IPS-18a (cell line): ENCODE data around the gene TFAM.
A peak's percentile ranks its signal among the peaks of the same experiment; 100 is the strongest.

Source experiments
- H3K27ac ChIP-seq: one replicate; pipeline ENCODE4 v1.5.1; 2013; ENCODE audit warnings: low read length
- H3K27me3 ChIP-seq: one replicate; pipeline ENCODE4 v1.6.1; 2013; ENCODE audit warnings: mild to moderate bottlenecking, low read length; ENCODE audit not compliant: control insufficient read depth, insufficient read depth
- H3K36me3 ChIP-seq: one replicate; pipeline ENCODE4 v1.6.1; 2013; ENCODE audit warnings: low read depth, low read length; ENCODE audit not compliant: control insufficient read depth
- H3K4me1 ChIP-seq: one replicate; pipeline ENCODE4 v1.6.1; 2013; ENCODE audit warnings: low read depth, low read length; ENCODE audit not compliant: control insufficient read depth
- H3K4me3 ChIP-seq: one replicate; pipeline ENCODE4 v1.5.1; 2013; ENCODE audit warnings: low read length
- H3K9ac ChIP-seq: one replicate; pipeline ENCODE4 v1.6.1; 2013; ENCODE audit warnings: mild to moderate bottlenecking, low read length, moderate library complexity
- H3K9me3 ChIP-seq: one replicate; pipeline ENCODE4 v1.6.1; 2013; ENCODE audit warnings: low read depth, low read length; ENCODE audit not compliant: control insufficient read depth

The TFAM gene

DNA sequence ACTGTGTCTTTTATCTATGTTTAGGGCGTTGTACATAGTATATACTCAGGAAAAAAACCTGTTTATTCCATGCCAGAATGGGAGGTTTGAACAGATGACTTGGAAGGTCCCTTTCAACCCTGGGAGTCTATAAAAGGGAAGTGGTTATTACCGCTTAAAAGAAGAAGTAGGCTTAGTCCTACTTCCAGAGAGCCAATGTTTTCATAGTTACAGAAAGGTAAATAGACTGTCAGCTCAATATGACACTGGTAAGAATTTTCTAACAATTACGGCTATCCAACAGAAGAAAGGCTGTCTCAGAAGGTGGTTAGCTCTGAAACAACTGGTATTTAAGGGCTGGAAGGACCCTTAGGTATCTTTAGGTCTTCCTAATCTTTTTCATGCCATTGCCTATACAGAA, 1.1 kb upstream of the TFAM start:
- H3K9ac ChIP-seq, result no peak overlapping the region
- no peaks in the 10 kb centered on the region for H3K9me3 ChIP-seq
- H3K27me3 ChIP-seq, result no peaks in the 10 kb centered on the region
- H3K27ac ChIP-seq, result no peak overlapping the region
- H3K36me3 ChIP-seq, result peaks cover 25% of the 10 kb centered on the region
- peak overlapping the region; percentile 96 for H3K4me3 ChIP-seq
- peaks cover 4% of the 10 kb centered on the region for H3K4me1 ChIP-seq

DNA sequence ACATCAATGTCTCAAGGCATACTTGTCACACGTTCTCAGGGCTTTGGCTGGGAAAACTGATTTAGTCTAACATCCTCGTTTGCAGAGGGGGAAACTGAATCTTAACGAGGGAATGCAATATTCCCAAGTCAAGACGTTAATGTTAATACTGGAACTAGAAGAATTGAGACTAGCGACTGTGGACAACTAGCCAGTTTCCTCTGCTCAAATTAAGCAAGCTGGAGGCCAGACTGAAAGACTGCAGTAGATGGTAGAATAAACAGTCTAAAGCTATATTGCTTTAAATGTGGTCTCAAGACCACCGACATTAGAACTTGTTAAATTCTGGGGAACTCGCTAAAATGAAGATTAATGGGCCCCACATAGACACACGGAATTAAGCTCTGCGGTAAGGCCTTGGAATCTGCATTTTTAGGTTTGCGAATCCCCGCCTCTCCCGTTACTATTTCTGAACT, 639 bp upstream of the TFAM start:
- peak overlapping the region; percentile 48 for H3K9ac ChIP-seq
- peaks cover 4% of the 10 kb centered on the region for H3K4me1 ChIP-seq
- H3K36me3 ChIP-seq, result peaks cover 29% of the 10 kb centered on the region
- H3K27me3 ChIP-seq, result no peaks in the 10 kb centered on the region
- peak overlapping the region; percentile 96 for H3K4me3 ChIP-seq
- H3K27ac ChIP-seq, result no peak overlapping the region
- no peaks in the 10 kb centered on the region for H3K9me3 ChIP-seq

DNA sequence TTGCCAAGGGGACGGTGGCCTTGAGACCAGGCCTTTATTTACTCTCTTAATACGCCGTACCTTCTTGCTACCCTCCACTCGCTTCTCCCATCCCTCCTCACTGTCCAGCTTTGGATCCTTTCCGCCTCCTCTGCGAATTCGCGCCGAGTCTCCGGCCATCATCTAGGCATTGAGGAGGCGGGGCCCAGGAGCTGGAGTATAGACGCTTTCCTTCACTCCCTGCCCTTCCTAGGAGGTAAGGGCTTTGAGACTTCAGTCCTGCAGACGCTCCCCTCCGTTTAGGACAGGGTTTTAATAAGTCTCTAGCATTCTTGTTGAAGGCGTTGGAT, 538 bp downstream of the TFAM start:
- H3K4me1 ChIP-seq, result peaks cover 4% of the 10 kb centered on the region
- H3K9ac ChIP-seq, result peak overlapping the region; percentile 90
- H3K36me3 ChIP-seq, result peaks cover 41% of the 10 kb centered on the region
- peak overlapping the region; percentile 96 for H3K4me3 ChIP-seq
- no peaks in the 10 kb centered on the region for H3K9me3 ChIP-seq
- peak overlapping the region; percentile 91 for H3K27ac ChIP-seq
- H3K27me3 ChIP-seq, result no peaks in the 10 kb centered on the region

DNA sequence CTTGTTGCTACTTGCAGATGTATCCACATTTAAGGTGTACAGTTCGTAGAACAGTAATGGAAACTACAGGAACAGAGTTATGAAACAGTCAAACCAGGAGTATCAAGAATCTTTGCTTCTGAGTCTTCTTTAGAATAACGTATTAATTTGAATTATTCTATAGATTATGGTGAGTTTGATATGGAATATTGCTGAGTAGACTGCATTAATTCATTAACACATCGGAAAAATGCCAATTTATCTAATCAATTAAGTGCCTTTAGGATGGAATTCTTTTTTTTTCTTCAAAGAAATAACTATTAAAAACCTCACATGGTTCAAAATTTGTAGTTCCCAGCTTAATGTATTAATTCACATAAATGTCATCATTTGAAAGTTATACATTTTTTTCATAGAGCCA, 3.8 kb downstream of the TFAM start:
- Histone ChIP-seq H3K4me3 (no peak overlapping the region), H3K4me1 (peaks cover 4% of the 10 kb centered on the region), H3K27me3 (no peaks in the 10 kb centered on the region), H3K27ac (no peak overlapping the region), H3K36me3 (peaks cover 68% of the 10 kb centered on the region), H3K9ac (no peak overlapping the region), H3K9me3 (no peaks in the 10 kb centered on the region)

DNA sequence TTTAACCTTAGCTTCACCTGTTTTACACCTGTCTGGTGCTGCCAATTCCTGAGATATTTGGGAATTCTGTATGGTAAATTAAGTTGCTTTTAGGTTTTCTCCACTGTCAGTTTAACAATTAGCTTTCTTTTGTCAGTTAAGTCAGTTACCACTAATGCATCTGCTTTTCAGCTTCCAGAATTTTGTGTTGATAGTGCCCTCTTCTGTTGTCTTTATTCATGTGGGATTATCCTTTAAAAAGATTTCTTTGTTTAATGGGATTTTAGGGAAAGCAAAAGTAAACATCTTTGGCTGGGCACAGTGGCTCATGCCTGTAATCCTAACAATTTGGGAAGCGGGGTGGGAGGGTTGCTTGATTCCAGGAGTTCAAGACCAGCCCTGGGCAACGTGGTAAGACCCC, 8.1 kb downstream of the TFAM start:
- no peak overlapping the region for H3K27ac ChIP-seq
- H3K4me1 ChIP-seq, result no peaks in the 10 kb centered on the region
- no peak overlapping the region for H3K9ac ChIP-seq
- H3K27me3 ChIP-seq, result no peaks in the 10 kb centered on the region
- H3K4me3 ChIP-seq, result no peak overlapping the region
- no peaks in the 10 kb centered on the region for H3K9me3 ChIP-seq
- H3K36me3 ChIP-seq, result peaks cover 85% of the 10 kb centered on the region

DNA sequence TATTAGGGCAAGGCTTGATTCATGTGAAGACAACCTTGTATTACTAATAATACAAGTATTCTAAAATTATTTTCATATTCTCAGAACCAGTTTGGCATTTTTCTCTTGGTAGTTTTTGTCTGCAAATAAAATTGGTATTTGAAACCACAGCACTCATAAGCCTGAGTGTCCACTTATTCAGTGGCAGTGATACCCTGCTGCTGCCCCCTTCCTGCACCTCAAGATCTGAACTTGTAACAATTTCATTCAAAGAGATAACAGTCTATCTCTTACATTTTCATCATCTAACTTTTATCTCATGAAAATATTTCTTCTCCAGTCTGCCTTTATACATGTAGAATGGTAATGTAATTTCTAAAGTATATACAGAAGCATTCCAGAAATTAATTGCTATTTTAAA, 9.3 kb downstream of the TFAM start:
- H3K36me3 ChIP-seq, result peaks cover 74% of the 10 kb centered on the region
- H3K27me3 ChIP-seq, result no peaks in the 10 kb centered on the region
- no peaks in the 10 kb centered on the region for H3K9me3 ChIP-seq
- H3K27ac ChIP-seq, result no peak overlapping the region
- H3K4me1 ChIP-seq, result no peaks in the 10 kb centered on the region
- no peak overlapping the region for H3K9ac ChIP-seq
- H3K4me3 ChIP-seq, result no peak overlapping the region

DNA sequence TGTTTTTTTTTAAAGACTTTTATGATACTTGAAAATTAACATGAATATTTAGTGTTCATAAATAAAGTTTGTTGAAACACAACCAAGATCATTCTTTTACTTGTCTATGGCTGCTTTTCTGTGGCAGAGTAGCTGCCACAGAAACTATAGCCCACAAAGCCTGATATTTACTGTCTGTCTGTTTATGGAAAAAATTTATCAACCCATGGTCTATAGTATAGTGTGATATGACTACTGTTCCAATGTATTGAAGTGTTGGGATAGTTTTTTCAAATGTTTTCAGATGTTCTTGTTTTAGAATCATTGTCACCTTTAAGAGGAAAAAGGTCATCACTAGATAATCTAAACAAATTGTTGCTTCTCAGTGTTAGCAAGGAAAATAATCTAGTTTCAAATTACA, 10.8 kb downstream of the TFAM start:
- no peaks in the 10 kb centered on the region for H3K27me3 ChIP-seq
- H3K4me1 ChIP-seq, result no peaks in the 10 kb centered on the region
- peaks cover 58% of the 10 kb centered on the region for H3K36me3 ChIP-seq
- H3K27ac ChIP-seq, result no peak overlapping the region
- H3K9ac ChIP-seq, result no peak overlapping the region
- H3K4me3 ChIP-seq, result no peak overlapping the region
- H3K9me3 ChIP-seq, result no peaks in the 10 kb centered on the region

DNA sequence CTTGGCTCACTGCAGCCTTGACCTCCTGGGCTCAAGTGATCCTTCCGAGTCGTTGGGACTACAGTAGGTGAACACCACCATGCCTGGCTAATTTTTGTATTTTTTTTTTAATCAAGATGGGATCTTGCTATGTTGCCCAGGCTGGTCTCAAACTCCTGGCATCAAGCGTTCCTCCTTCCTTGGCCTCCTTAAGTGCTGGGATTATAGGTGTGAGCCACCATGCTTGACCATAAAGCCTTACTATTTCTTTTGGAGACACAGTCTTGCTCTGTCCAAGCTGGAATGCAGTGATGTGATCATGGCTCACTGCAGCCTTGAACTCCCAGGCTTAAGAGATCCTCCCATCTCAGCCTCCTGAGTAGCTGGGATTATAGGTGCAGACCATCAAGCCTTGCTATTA, 12.6 kb downstream of the TFAM start:
- Histone ChIP-seq H3K27ac (no peak overlapping the region), H3K4me1 (no peaks in the 10 kb centered on the region), H3K36me3 (peaks cover 42% of the 10 kb centered on the region), H3K27me3 (no peaks in the 10 kb centered on the region), H3K9ac (no peak overlapping the region), H3K4me3 (no peak overlapping the region), H3K9me3 (no peaks in the 10 kb centered on the region)

DNA sequence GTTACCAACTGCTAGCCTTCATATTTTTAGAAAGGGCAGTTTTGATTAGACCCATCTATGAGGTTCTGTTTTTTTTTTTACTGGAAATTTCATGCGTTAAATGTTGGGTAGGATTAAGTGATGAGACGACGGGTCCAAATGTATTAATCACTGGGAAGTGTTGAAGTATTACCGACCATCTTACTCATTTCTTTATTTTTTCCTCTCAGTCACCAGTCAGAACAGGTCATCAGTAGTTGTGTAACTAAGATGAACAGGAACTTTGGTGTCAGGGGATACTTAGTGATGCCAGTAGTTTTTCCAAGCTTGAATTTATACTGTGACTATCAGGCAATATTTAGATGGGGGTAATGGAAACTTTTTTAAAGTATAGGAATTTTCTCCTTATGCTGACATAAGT, 14.2 kb downstream of the TFAM start:
- no peaks in the 10 kb centered on the region for H3K9me3 ChIP-seq
- H3K36me3 ChIP-seq, result peaks cover 30% of the 10 kb centered on the region
- no peak overlapping the region for H3K9ac ChIP-seq
- H3K4me3 ChIP-seq, result no peak overlapping the region
- no peak overlapping the region for H3K27ac ChIP-seq
- H3K27me3 ChIP-seq, result no peaks in the 10 kb centered on the region
- no peaks in the 10 kb centered on the region for H3K4me1 ChIP-seq

DNA sequence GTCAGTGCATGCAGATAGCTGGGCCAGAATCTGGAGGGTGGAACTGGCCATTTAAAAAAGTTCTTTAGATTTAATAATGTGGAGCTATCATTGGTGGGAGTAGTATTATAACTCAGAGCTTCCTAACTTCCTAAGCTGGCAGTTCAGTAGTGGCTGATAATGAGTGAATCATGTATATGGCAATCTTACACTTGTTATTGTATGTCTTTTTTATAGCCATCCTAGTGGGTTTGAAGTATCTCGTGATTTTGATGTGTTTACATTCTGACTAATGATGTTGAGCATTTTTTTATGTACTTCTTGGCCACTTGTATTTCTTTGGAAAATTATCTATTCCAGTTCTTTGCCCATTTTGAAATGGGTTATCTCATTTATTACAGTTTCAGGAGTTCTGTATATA, 15.4 kb downstream of the TFAM start:
- no peak overlapping the region for H3K27ac ChIP-seq
- no peaks in the 10 kb centered on the region for H3K27me3 ChIP-seq
- no peaks in the 10 kb centered on the region for H3K4me1 ChIP-seq
- H3K36me3 ChIP-seq, result peaks cover 19% of the 10 kb centered on the region
- H3K4me3 ChIP-seq, result no peak overlapping the region
- H3K9me3 ChIP-seq, result no peaks in the 10 kb centered on the region
- no peak overlapping the region for H3K9ac ChIP-seq

DNA sequence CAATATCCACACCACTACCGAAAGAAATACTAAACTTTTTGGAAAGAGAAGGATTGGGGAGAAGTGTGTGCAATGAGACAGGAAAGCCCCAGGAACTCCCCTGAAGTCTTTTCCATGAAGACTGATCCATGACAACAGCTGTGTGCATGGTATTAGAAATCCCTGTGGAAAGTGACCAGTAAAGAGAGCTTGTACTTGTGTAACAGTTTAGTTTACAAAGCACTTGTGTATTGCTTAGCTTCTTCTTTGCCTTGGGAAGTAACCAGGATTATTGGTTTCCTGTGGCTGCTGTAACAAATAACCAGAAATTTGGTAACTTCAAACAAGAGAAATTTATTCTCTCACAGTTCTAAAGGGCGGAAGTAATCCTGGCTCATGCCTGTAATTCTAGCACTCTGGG, 18.8 kb downstream of the TFAM start:
- Histone ChIP-seq H3K4me1 (no peaks in the 10 kb centered on the region), H3K9me3 (no peaks in the 10 kb centered on the region), H3K27me3 (no peaks in the 10 kb centered on the region), H3K36me3 (no peaks in the 10 kb centered on the region), H3K4me3 (no peak overlapping the region), H3K9ac (no peak overlapping the region), H3K27ac (no peak overlapping the region)

DNA sequence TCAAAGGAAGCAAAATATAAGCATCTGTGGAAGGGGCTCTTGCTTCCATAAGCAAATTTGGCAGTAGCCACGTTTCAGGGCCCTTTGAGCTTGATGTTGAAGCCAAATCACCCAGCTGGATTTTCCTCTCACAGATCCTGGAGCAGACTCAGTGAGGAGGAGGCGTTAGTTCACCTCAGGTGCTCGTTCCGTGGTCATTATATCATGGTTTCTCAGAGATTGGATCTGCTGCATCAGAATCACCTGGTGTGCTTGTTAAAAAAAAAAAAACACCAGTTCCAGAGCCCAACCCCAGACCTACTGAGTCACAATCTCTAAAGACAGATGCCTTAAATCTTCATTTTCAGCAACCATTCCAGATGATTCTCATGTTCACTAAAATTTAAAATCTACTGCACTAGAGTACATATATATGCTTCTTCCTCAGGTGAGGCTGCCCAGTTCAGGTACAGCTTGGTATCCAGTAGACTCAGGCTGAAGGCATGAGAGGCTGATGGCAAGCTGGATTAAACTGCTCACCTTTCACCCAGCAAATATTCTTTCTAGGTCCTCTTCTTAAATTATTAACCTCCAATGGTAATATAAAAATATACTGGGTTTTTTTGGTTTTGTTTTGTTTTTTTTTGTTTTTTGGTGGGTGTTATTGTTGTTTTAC, 24.9 kb downstream of the TFAM start:
- Histone ChIP-seq H3K27ac (no peak overlapping the region), H3K27me3 (no peaks in the 10 kb centered on the region), H3K4me1 (no peaks in the 10 kb centered on the region), H3K36me3 (no peaks in the 10 kb centered on the region), H3K9me3 (no peaks in the 10 kb centered on the region), H3K4me3 (no peak overlapping the region), H3K9ac (no peak overlapping the region)
